GM12878 (cell line): ENCODE data around the gene COL17A1. TPM values are rescaled to one million over a fixed set of nuclear protein-coding genes. Genes with fewer than 3 reads are reported as not detected.

Experiments used
- ATAC-seq: fragments of 200-7000 bp; cut with Tn5 transposase; 3 replicates; pipeline ENCODE4 v1.9.1; 2020; ENCODE audit warnings: mild to moderate bottlenecking, moderate library complexity
- BruUV-seq: library from RNA; stranded (reverse); fragments of 400-500 nt; replicated peaks from 2 replicates; lab custom pipeline; 2021; lab: Mats Ljungman, UMichigan
- CTCF ChIA-PET: fragments of 300-600 bp; sonication (Branson Sonifier 250); formaldehyde crosslinking; extraction: SDS; loops from one replicate; lab custom pipeline; 2021; ENCODE audit warnings: inconsistent platforms; lab: Yijun Ruan, JAX
- POLR2A ChIA-PET: fragments of 350-600 bp; formaldehyde crosslinking; extraction: SDS; loops from one replicate; lab custom pipeline; 2021; ENCODE audit warnings: inconsistent platforms; lab: Charles Lee
- RAD21 ChIA-PET: fragments of 300-600 bp; sonication (Branson Sonifier 250); formaldehyde crosslinking; loops from one replicate; lab custom pipeline; 2023; ENCODE audit warnings: antibody characterized with exemption; ENCODE audit not compliant: unreplicated experiment; lab: Charles Lee
- SMC1A ChIA-PET: fragments of 300-600 bp; sonication (Branson Sonifier 250); formaldehyde crosslinking; loops from one replicate; lab custom pipeline; 2023; ENCODE audit not compliant: unreplicated experiment, uncharacterized antibody; lab: Charles Lee
- DNase-seq: peaks from one replicate; pipeline ENCODE4 v3.0.0-alpha.2; 2011; ENCODE audit warnings: low read depth, low spot score
- FAIRE-seq: peaks from 3 replicates; lab custom pipeline; 2011; peaks lifted over from hg19 to GRCh38; lab: Jason Lieb, UNC
- H2AFZ ChIP-seq: 2 replicates; pipeline ENCODE4 v1.6.0; 2011; ENCODE audit warnings: low read depth, low read length, control low read depth; ENCODE audit not compliant: control insufficient read depth
- H3K27ac ChIP-seq: 2 replicates; pipeline ENCODE4 v1.5.1; 2011; ENCODE audit warnings: control low read depth; ENCODE audit not compliant: control insufficient read depth, insufficient read depth
- H3K27me3 ChIP-seq, 2 experiments: replicated peaks in 1 of 2; 2 replicates each; pipeline versions ENCODE4 v1.6.0 to v1.6.1; 2011; ENCODE audit warnings: low read length in 1 of 2; ENCODE audit not compliant: control insufficient read depth in 2 of 2, insufficient read depth in 2 of 2
- H3K36me3 ChIP-seq, 2 experiments: 2 replicates each; pipeline ENCODE4 v1.5.1; 2011; ENCODE audit warnings: low read length in 1 of 2; ENCODE audit not compliant: control insufficient read depth in 2 of 2, insufficient read depth in 2 of 2
- H3K4me1 ChIP-seq: 2 replicates; pipeline ENCODE4 v1.6.1; 2011; ENCODE audit warnings: mild to moderate bottlenecking, low read length, moderate library complexity, mixed read lengths; ENCODE audit not compliant: control insufficient read depth, insufficient read depth
- H3K4me2 ChIP-seq: 2 replicates; pipeline ENCODE4 v1.6.0; 2011; ENCODE audit warnings: control low read depth; ENCODE audit not compliant: control insufficient read depth, insufficient read depth
- H3K4me3 ChIP-seq: fragments of 200-600 bp; sonication (generic); 2 replicates; pipeline ENCODE4 v1.5.1; 2016
- H3K79me2 ChIP-seq: 2 replicates; pipeline ENCODE4 v1.6.0; 2011; ENCODE audit warnings: low read length; ENCODE audit not compliant: control insufficient read depth, insufficient read depth
- H3K9ac ChIP-seq: 2 replicates; pipeline ENCODE4 v1.8.0; 2011; ENCODE audit warnings: low read length, control low read depth, mixed read lengths; ENCODE audit not compliant: control insufficient read depth, insufficient read depth
- H3K9me3 ChIP-seq: replicated peaks from 3 replicates; pipeline ENCODE4 v1.5.1; 2011; ENCODE audit warnings: mild to moderate bottlenecking, low read length; ENCODE audit not compliant: control insufficient read depth, insufficient read depth
- H4K20me1 ChIP-seq: 2 replicates; pipeline ENCODE4 v1.6.0; 2011; ENCODE audit not compliant: control insufficient read depth, insufficient read depth
- BCL11A ChIP-seq: IDR thresholded peaks from 2 replicates; pipeline ENCODE4 v1.6.1; 2011; ENCODE audit warnings: low read depth, low read length
- BHLHE40 ChIP-seq, 2 experiments: fragments of 450-650 bp in 1 of 2; IDR thresholded peaks; 2 replicates each; pipeline ENCODE4 v1.6.1; 2011 to 2017; ENCODE audit warnings: low read depth in 2 of 2, borderline replicate concordance in 1 of 2, improper control_type of control experiment in 1 of 2, low read length in 1 of 2, mild to moderate bottlenecking in 1 of 2
- CBX3 ChIP-seq: fragments of 200-600 bp; sonication (generic); IDR thresholded peaks from 2 replicates; pipeline ENCODE4 v1.6.1; 2016; ENCODE audit warnings: low read depth, borderline replicate concordance
- POU2F2 ChIP-seq: IDR thresholded peaks from 3 replicates; pipeline ENCODE4 v1.6.1; 2011; ENCODE audit warnings: low read depth, mild to moderate bottlenecking, low read length, borderline replicate concordance
- SPI1 ChIP-seq: IDR thresholded peaks from 2 replicates; pipeline ENCODE4 v1.6.1; 2011; ENCODE audit warnings: low read depth, mild to moderate bottlenecking, low read length, moderate library complexity, borderline replicate concordance; ENCODE audit not compliant: insufficient read depth
- SREBF1 ChIP-seq: IDR thresholded peaks from 2 replicates; pipeline ENCODE4 v1.6.1; 2012; ENCODE audit warnings: mild to moderate bottlenecking, low read length
- WGBS: methylation state at CpG from one replicate; pipeline ENCODE4 v1.1.6; 2016; ENCODE audit warnings: low lambda C conversion rate; ENCODE audit not compliant: insufficient replicate concordance, insufficient coverage; ENCODE audit errors: missing lambda C conversion rate; 5-methylcytosine and 5-hydroxymethylcytosine counted together
- in situ Hi-C: fragments of 300-500 bp; cut with MboI; formaldehyde crosslinking; loops from 9 replicates; pipeline ENCODE4 v1.14.3; 2018; ENCODE audit warnings: mixed read lengths
- intact Hi-C: fragments of 100-400 bp; cut with micrococcal nuclease; formaldehyde crosslinking; loops from one replicate; pipeline ENCODE4 v1.14.2; 2022; ENCODE audit not compliant: unreplicated experiment
- polyA plus RNA-seq, 11 experiments: library from polyadenylated mRNA; depleted of rRNA in 4 of 11; unstranded in 6 of 11; stranded (reverse) in 5 of 11; fragments of >200 nt; fragmentation: Nextera tagmentation in 4 of 11; fragmentation: Illumina TruSeq in 1 of 11; extraction: Ambion mirVana in 4 of 11; extraction: Trizol in 1 of 11; gene quantifications; 1 replicate in 1 of 11; 2 replicates in 10 of 11; pipeline versions ENCODE4 v1.2.1 to v1.2.3, GENCODE V29; 2011 to 2016; ENCODE audit warnings: inconsistent platforms in 2 of 11, missing spikeins in 2 of 11, low read depth in 1 of 11
- total RNA-seq, 4 experiments: library from RNA; depleted of rRNA in 3 of 4; stranded (reverse); fragments of >200 nt in 3 of 4; fragmentation: Illumina TruSeq in 1 of 4; extraction: Trizol in 1 of 4; gene quantifications; 2 replicates each; pipeline versions ENCODE4 v1.2.1 to v1.2.3, GENCODE V29; 2013 to 2021
- TF ChIP-seq, protein P1 (sequence below): fragments of 450-650 bp; IDR thresholded peaks from 2 replicates; pipeline ENCODE4 v1.6.1; 2016; ENCODE audit warnings: mild to moderate bottlenecking
- TF ChIP-seq, protein P2 (sequence below): IDR thresholded peaks from 2 replicates; pipeline ENCODE4 v1.6.1; 2012; ENCODE audit warnings: improper control_type of control experiment, low read depth, low read length; ENCODE audit not compliant: insufficient replicate concordance
- TF ChIP-seq, protein P3 (sequence below): fragments of 450-650 bp; formaldehyde crosslinking; IDR thresholded peaks from 2 replicates; pipeline ENCODE4 v1.4.0; 2020; ENCODE audit warnings: mild to moderate bottlenecking, moderate library complexity

Gene COL17A1
- total and polyA plus RNA-seq, 10 of the 15 experiments (the other 5 are each of a cell fraction or from before 2014, with no cell fraction given) = 0.08 to 0.22 TPM; not detected in 8

DNA sequence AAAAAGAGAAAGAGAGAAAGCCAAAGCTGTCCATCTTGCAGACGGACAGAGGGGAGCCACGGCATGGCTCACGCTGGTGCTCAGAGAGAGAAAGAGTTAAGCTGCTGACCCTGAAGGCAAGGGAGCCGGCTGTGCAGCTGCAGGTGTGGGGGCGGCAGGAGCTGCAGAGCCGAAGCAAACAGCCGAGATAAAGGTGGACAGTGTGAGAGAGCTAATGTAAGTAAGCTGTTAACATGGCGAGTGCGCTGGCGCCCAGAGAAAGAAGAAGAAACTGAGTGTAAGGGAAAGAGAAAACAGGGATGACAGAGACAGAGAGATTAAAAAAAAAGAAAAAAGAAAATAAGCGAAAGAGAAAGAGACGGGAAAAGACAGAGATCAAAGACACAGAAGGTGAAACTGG, 18.2 kb downstream of the COL17A1 start (continued):
- no peak for TF ChIP-seq BHLHE40 (IDR thresholded peaks at IDR 0.05; ENCODE audit: borderline replicate concordance in 1 of 2, low read depth in 2 of 2, low read length in 1 of 2)
- TF ChIP-seq, protein P1, sequence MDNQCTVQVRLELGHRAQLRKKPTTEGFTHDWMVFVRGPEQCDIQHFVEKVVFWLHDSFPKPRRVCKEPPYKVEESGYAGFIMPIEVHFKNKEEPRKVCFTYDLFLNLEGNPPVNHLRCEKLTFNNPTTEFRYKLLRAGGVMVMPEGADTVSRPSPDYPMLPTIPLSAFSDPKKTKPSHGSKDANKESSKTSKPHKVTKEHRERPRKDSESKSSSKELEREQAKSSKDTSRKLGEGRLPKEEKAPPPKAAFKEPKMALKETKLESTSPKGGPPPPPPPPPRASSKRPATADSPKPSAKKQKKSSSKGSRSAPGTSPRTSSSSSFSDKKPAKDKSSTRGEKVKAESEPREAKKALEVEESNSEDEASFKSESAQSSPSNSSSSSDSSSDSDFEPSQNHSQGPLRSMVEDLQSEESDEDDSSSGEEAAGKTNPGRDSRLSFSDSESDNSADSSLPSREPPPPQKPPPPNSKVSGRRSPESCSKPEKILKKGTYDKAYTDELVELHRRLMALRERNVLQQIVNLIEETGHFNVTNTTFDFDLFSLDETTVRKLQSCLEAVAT = no peak
- TF ChIP-seq, all 136 proteins: peak for 0

DNA sequence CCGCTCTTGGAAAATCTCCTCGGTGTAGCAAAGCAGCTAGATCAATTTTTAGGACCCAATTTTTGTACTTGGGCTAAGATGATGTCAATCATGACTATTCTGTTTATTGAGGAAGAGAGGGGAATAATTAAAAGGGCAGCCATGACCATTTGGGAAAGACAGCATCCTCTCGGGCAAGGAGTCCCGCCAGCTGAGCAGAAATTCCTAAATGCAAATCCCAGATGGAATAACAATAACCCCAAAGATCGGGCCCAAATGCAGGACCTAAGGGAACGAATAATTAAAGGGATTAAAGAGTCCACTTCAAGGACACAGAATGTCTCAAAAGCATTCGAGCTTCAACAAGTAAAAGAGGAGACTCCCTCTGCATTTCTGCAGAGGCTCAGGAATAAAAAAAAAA, 18.7 kb downstream of the COL17A1 start:
- ChIA-PET RAD21 (interaction anchor here (1.0 kb wide), 1 partner anchor 56 kb away, joined by 3 read pairs; no protein-coding TSS in a partner anchor), SMC1A (interaction anchor here (0.7 to 3.6 kb wide), 4 partner anchors 13 to 179 kb away, joined by 3 to 12 read pairs (median 4); partner anchors contain the start of gene SFR1), POLR2A (no interaction called here), CTCF (interaction anchor here (1.3 to 1.5 kb wide), 2 partner anchors 15 to 57 kb away, joined by 3 to 4 read pairs; no protein-coding TSS in a partner anchor)
- Histone ChIP-seq H3K4me3 (no peak overlapping the region), H3K4me1 (no peaks in the 10 kb centered on the region), H3K9ac (no peak overlapping the region), H3K9me3 (no peaks in the 10 kb centered on the region), H3K27me3 (no peaks in the 10 kb centered on the region; a peak in 1 of 4 replicates), H3K27ac (no peak overlapping the region), H2AFZ (no peak overlapping the region), H3K36me3 (no peaks in the 10 kb centered on the region), H4K20me1 (no peaks in the 10 kb centered on the region), H3K79me2 (no peaks in the 10 kb centered on the region), H3K4me2 (no peak overlapping the region)
- intact Hi-C loops = no loop called here
- BruUV-seq = no TSS peak
- no peak for DNase-seq
- no peak for ATAC-seq
- FAIRE-seq = no peak
- in situ Hi-C loops = no loop called here
- WGBS = 43% methylated on average over 7 of the region's 7 CpGs
- TF ChIP-seq, protein P2, sequence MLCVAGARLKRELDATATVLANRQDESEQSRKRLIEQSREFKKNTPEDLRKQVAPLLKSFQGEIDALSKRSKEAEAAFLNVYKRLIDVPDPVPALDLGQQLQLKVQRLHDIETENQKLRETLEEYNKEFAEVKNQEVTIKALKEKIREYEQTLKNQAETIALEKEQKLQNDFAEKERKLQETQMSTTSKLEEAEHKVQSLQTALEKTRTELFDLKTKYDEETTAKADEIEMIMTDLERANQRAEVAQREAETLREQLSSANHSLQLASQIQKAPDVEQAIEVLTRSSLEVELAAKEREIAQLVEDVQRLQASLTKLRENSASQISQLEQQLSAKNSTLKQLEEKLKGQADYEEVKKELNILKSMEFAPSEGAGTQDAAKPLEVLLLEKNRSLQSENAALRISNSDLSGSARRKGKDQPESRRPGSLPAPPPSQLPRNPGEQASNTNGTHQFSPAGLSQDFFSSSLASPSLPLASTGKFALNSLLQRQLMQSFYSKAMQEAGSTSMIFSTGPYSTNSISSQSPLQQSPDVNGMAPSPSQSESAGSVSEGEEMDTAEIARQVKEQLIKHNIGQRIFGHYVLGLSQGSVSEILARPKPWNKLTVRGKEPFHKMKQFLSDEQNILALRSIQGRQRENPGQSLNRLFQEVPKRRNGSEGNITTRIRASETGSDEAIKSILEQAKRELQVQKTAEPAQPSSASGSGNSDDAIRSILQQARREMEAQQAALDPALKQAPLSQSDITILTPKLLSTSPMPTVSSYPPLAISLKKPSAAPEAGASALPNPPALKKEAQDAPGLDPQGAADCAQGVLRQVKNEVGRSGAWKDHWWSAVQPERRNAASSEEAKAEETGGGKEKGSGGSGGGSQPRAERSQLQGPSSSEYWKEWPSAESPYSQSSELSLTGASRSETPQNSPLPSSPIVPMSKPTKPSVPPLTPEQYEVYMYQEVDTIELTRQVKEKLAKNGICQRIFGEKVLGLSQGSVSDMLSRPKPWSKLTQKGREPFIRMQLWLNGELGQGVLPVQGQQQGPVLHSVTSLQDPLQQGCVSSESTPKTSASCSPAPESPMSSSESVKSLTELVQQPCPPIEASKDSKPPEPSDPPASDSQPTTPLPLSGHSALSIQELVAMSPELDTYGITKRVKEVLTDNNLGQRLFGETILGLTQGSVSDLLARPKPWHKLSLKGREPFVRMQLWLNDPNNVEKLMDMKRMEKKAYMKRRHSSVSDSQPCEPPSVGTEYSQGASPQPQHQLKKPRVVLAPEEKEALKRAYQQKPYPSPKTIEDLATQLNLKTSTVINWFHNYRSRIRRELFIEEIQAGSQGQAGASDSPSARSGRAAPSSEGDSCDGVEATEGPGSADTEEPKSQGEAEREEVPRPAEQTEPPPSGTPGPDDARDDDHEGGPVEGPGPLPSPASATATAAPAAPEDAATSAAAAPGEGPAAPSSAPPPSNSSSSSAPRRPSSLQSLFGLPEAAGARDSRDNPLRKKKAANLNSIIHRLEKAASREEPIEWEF = no peak
- TF ChIP-seq POU2F2 = no peak
- TF ChIP-seq, protein P3, sequence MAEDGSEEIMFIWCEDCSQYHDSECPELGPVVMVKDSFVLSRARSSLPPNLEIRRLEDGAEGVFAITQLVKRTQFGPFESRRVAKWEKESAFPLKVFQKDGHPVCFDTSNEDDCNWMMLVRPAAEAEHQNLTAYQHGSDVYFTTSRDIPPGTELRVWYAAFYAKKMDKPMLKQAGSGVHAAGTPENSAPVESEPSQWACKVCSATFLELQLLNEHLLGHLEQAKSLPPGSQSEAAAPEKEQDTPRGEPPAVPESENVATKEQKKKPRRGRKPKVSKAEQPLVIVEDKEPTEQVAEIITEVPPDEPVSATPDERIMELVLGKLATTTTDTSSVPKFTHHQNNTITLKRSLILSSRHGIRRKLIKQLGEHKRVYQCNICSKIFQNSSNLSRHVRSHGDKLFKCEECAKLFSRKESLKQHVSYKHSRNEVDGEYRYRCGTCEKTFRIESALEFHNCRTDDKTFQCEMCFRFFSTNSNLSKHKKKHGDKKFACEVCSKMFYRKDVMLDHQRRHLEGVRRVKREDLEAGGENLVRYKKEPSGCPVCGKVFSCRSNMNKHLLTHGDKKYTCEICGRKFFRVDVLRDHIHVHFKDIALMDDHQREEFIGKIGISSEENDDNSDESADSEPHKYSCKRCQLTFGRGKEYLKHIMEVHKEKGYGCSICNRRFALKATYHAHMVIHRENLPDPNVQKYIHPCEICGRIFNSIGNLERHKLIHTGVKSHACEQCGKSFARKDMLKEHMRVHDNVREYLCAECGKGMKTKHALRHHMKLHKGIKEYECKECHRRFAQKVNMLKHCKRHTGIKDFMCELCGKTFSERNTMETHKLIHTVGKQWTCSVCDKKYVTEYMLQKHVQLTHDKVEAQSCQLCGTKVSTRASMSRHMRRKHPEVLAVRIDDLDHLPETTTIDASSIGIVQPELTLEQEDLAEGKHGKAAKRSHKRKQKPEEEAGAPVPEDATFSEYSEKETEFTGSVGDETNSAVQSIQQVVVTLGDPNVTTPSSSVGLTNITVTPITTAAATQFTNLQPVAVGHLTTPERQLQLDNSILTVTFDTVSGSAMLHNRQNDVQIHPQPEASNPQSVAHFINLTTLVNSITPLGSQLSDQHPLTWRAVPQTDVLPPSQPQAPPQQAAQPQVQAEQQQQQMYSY (CRISPR knock-in tag) = no peak
- no peak for TF ChIP-seq BCL11A
- no peak for TF ChIP-seq SREBF1
- no peak for TF ChIP-seq SPI1
- TF ChIP-seq BHLHE40 (IDR thresholded peaks at IDR 0.05; ENCODE audit: borderline replicate concordance in 1 of 2, low read depth in 2 of 2, low read length in 1 of 2) = no peak
- no peak for TF ChIP-seq CBX3
